Transverse colon (tissue), 4 donors: Measurements from ENCODE around the gene RCAN1. TPM values are rescaled to one million over a fixed set of nuclear protein-coding genes. Genes with fewer than 3 reads are reported as not detected.
A peak's percentile ranks its signal among the peaks of the same experiment; 100 is the strongest.

Experiments used
- DNase-seq: peaks from one replicate; pipeline ENCODE4 v3.0.0-alpha.2; 2019
- H3K27ac ChIP-seq, 4 donors: fragments of 200-600 bp; sonication (generic); 2 replicates each; pipeline ENCODE4 v1.5.1; 2016 to 2018; ENCODE audit warnings: inconsistent platforms in 4 of 4
- H3K27me3 ChIP-seq: fragments of 200-600 bp; sonication (generic); 2 replicates; pipeline ENCODE4 v1.5.1; 2017; ENCODE audit warnings: inconsistent platforms
- H3K36me3 ChIP-seq, 4 donors: fragments of 200-600 bp; sonication (generic); 2 replicates each; pipeline ENCODE4 v1.5.1; 2017 to 2019; ENCODE audit warnings: inconsistent platforms in 4 of 4
- H3K4me1 ChIP-seq, 4 donors: fragments of 200-600 bp; sonication (generic); 2 replicates each; pipeline ENCODE4 v1.5.1; 2017 to 2020; ENCODE audit warnings: inconsistent platforms in 4 of 4
- H3K4me3 ChIP-seq, 4 donors: fragments of 200-600 bp; sonication (generic); 1 replicate in 1 of 4; 2 replicates in 3 of 4; pipeline versions ENCODE4 v1.5.1 to v1.6.1; 2017 to 2019; ENCODE audit warnings: inconsistent platforms in 4 of 4
- H3K9me3 ChIP-seq, 2 donors: fragments of 200-600 bp; sonication (generic); 2 replicates each; pipeline ENCODE4 v1.5.1; 2017 to 2019; ENCODE audit warnings: inconsistent platforms in 2 of 2
- CTCF ChIP-seq, 5 experiments: fragments of 200-600 bp in 3 of 5; fragments of 450-650 bp in 2 of 5; sonication (generic) in 3 of 5; IDR thresholded peaks; 1 replicate in 2 of 5; 2 replicates in 3 of 5; pipeline ENCODE4 v1.5.1; 2016 to 2017; ENCODE audit warnings: antibody characterized with exemption in 5 of 5, inconsistent platforms in 3 of 5, mild to moderate bottlenecking in 2 of 5, moderate library complexity in 1 of 5
- EP300 ChIP-seq: sonication (generic); formaldehyde crosslinking; IDR thresholded peaks from one replicate; pipeline ENCODE4 v1.6.1; 2017; ENCODE audit warnings: antibody characterized with exemption, low read depth
- POLR2A ChIP-seq: fragments of 450-650 bp; IDR thresholded peaks from one replicate; pipeline ENCODE4 v1.6.1; 2016; ENCODE audit warnings: antibody characterized with exemption, mild to moderate bottlenecking, moderate library complexity
- POLR2AphosphoS5 ChIP-seq, 3 donors: sonication (generic); formaldehyde crosslinking; IDR thresholded peaks; one replicate each; pipeline ENCODE4 v1.6.1; 2016; ENCODE audit warnings: antibody characterized with exemption in 3 of 3
- WGBS, 2 donors: methylation state at CpG; one replicate each; pipeline ENCODE4 v1.1.5; 2018; ENCODE audit warnings: low coverage in 1 of 2; 5-methylcytosine and 5-hydroxymethylcytosine counted together
- in situ Hi-C, 4 donors: fragments of 200-750 bp; cut with MboI; loops; one replicate each; pipeline versions ENCODE4 v1.15.0 to v1.15.1; 2017; ENCODE audit warnings: low sequenced_read_pairs in 3 of 4, low pct_ligation_motif_present in 1 of 4, low pct_unique_long_range_greater_than_20kb in 1 of 4
- intact Hi-C: fragments of 100-400 bp; cut with DNase I; formaldehyde crosslinking; loops from one replicate; pipeline ENCODE4 v1.15.1; 2023; ENCODE audit warnings: low total_unique reads
- total RNA-seq, 4 donors: library from RNA; depleted of rRNA; stranded (reverse); fragments of >200 nt; gene quantifications; one replicate each; pipeline ENCODE4 v1.1.0, GENCODE V29; 2016

RCAN1 gene
- total RNA-seq, 4 donors from 2014 or later: 39.5 to 68.8 (median 57.8) TPM

GRCh38 chr21:34553151-34553952 is 61.6 kb downstream of the RCAN1 start:
- TF ChIP-seq POLR2A: no peak
- no peak for TF ChIP-seq CTCF (IDR thresholded peaks at IDR 0.05)
- no peak for TF ChIP-seq EP300
- TF ChIP-seq POLR2AphosphoS5 (IDR thresholded peaks at IDR 0.05): peak in 2 of 3 donors; percentile 9 to 22
- Histone ChIP-seq H3K27ac (peak overlapping the region; percentile 76 to 85 (median 80)), H3K9me3 (no peaks in the 10 kb centered on the region), H3K4me3 (peak overlapping the region in 2 of 4 donors; percentile 10 to 28), H3K27me3 (no peaks in the 10 kb centered on the region), H3K4me1 (peaks cover 0 to 31% (median 19%) of the 10 kb centered on the region in 4 donors), H3K36me3 (no peaks in the 10 kb centered on the region)
- 44 to 56% methylated on average over 8 to 9 of the region's 9 CpGs for WGBS, 2 donors
- in situ Hi-C loops: no loop called here
- DNase-seq: no peak
- intact Hi-C loops: no loop called here

GRCh38 chr21:34552360-34553098 is 62.4 kb downstream of the RCAN1 start:
- intact Hi-C loops: no loop called here
- DNase-seq: no peak
- H3K27ac ChIP-seq: peak overlapping the region; percentile 76 to 85 (median 80)

GRCh38 chr21:34550182-34550799 is 64.6 kb downstream of the RCAN1 start:
- Histone ChIP-seq H3K4me1 (peaks cover 4 to 45% (median 28%) of the 10 kb centered on the region in 4 donors), H3K27me3 (no peaks in the 10 kb centered on the region), H3K36me3 (no peaks in the 10 kb centered on the region), H3K4me3 (no peak overlapping the region), H3K27ac (no peak overlapping the region), H3K9me3 (no peaks in the 10 kb centered on the region)
- TF ChIP-seq CTCF (IDR thresholded peaks at IDR 0.05): no peak
- no peak for TF ChIP-seq POLR2AphosphoS5 (IDR thresholded peaks at IDR 0.05)
- TF ChIP-seq POLR2A: no peak
- TF ChIP-seq EP300: no peak
- 78% methylated on average over 2 of the region's 2 CpGs; no CpG with 5 or more reads in 1 of the 2 donors for WGBS, 2 donors
- in situ Hi-C loops: no loop called here
- DNase-seq: no peak
- intact Hi-C loops: no loop called here

More at GRCh38 chr21:34552360-34553098, 62.4 kb downstream of the RCAN1 start:
- peak; percentile 39 for TF ChIP-seq EP300
- no peak for TF ChIP-seq POLR2AphosphoS5 (IDR thresholded peaks at IDR 0.05)
- 48 to 53% methylated on average over 7 of the region's 7 CpGs for WGBS, 2 donors
- H3K9me3 ChIP-seq: no peaks in the 10 kb centered on the region
- no peaks in the 10 kb centered on the region for H3K36me3 ChIP-seq
- H3K27me3 ChIP-seq: no peaks in the 10 kb centered on the region
- in situ Hi-C loops: no loop called here
- peaks cover 0 to 31% (median 19%) of the 10 kb centered on the region in 4 donors for H3K4me1 ChIP-seq
- H3K4me3 ChIP-seq: peak overlapping the region in 2 of 4 donors; percentile 10 to 28

DNA sequence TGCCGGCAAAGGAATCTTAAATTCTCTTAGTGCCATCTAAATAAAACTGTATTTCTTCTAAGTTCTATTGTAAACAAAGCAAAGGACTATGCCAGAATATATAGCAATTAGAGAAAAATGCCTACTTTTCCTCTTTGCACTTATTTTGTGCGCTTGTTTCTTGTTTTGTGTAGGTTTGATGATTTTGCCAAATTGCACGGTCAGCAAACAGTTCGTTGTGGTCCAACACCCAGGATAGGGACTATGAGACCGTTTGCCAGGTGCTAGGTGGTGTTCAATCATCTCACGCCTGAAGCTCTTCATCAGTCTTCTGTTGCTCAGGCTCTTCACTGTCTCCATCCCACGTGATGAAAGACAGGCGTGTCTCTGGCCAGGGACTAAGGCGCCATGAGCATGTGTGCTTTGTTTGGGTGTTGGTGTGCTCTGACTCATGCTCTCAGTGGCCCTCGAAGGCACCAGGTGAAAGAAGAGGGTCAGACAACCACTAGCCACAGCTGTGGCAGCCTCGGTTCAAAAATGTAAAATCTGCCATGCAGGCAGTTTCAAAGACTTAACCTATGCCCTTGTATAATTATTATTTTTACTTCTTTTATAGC is 66.0 kb downstream of the RCAN1 start:
- in situ Hi-C loops (no loop called here), intact Hi-C loops (no loop called here)
- H3K27ac ChIP-seq: no peak overlapping the region
- H3K4me1 ChIP-seq: peaks cover 9 to 53% (median 40%) of the 10 kb centered on the region in 4 donors
- WGBS, 2 donors: 88 to 90% methylated on average over 3 to 11 of the region's 11 CpGs
- no peaks in the 10 kb centered on the region for H3K36me3 ChIP-seq
- no peak overlapping the region for H3K4me3 ChIP-seq
- TF ChIP-seq CTCF (IDR thresholded peaks at IDR 0.05): no peak
- TF ChIP-seq POLR2A: no peak
- TF ChIP-seq POLR2AphosphoS5 (IDR thresholded peaks at IDR 0.05): no peak
- TF ChIP-seq EP300: no peak
- DNase-seq: no peak
- H3K27me3 ChIP-seq: no peaks in the 10 kb centered on the region
- no peaks in the 10 kb centered on the region for H3K9me3 ChIP-seq
